HPDE6-E6E7 (cell line): ENCODE measurements around the gene SRBD1.

ENCODE experiments used
- DNase-seq: peaks from one replicate; pipeline ENCODE4 v3.0.0; 2011; ENCODE audit warnings: missing footprints; ENCODE audit errors: extremely low spot score

The SRBD1 gene

DNA sequence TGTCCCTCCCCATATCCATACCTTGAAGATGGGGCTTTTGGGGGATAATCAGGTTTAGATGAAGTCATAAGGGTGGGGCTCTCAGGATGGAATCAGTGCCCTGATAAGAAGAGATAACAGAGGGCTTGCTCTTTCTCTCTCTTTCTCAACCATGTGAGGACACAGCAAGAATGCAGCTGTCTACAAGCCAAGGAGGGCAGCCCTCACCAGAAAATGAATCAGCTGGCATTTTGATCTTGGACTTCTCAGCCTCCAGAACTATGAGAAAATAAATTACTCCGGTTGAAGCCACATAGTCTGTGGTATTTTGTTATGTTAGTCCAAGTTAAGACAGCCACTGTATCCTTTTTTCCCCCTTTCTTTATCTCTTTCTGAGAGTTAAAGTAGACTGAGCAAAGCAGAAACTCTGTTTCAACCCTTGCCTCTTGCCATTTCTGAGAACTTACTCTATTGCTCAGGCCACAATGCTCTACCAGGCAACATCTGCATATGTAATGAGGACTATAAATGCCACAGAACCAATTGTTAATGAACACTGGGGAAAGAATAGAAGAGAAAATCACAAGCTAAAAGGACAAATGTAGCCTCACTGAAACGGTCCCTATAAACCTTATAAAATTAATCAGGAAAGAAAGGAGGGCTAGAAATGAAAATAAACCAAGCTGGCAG, 56.9 kb downstream of the SRBD1 start:
- no peak for DNase-seq

DNA sequence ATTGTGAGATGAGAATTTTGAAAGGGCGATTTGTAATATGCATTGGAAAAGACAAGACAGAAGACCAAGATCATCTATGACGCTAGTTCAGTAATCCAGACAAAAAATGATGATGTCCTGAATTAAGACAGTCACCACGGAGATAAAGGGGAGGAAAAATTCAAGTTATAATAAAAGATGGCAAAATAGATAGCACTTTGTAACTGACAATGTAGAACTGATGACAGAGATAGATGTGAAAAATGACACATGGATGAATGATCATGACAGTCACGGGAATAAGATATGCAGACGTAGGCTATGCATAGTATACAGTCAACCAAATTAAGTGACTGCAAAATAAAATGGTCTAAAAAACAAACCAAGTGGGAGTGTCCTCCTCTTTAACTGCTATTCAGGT, 59.2 kb downstream of the SRBD1 start:
- DNase-seq = no peak

DNA sequence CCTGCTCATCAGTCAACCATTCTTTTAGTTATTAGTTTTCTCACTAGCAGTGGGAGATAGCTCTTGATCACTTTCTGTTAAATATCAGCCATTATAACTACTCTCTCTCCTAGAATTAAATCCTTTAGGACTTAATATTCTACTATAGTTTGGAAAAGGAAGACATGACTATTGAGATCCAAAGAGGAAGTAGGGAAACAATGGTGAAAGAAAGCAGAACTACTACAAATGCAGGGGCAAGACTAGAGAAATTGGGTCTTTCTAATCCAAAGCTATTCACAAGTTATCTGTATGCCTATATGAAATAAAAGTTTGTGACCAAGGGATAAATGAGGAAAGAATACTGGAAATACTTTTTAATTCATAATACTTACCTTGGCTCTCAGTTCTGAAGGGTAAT, 65.1 kb downstream of the SRBD1 start:
- DNase-seq = no peak

DNA sequence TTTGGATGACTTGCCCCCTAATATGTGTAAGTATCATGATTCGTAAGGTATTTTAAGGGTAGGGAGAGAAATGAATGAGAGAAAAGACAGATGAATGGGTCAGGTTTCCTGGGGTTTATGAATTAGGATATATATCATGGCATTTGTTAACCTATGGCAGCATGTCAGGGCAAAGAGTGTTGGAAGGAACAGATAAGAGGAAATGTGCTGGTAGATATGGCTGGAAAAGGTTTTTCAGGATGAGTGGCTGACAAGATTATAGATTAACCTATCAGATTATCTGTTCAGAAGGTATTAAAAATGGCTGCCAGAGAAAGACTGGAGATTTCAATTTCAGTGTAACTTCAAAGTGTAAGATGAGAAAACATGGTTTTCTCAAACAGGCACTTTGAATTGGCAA, 67.8 kb downstream of the SRBD1 start:
- no peak for DNase-seq

DNA sequence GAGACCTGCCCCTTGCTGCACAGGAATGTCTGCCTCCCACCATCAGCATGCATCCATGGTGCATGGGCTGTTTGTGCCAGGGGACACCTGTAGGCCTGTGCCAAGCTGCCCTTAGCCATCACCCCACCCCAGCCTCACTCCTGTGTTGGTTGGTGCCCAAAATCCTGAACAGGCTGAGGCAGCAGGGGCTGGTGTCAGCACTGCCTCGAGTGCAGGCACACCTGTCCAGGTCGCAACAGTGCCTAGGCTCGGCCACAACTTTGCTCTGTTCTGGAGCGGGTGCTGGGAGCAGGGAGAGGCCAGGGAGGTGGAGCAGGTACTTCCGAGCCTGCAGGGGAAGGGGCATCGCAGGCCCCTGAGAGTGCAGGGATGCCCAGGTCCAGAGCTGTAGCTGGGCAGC, 69.1 kb downstream of the SRBD1 start:
- DNase-seq = no peak

DNA sequence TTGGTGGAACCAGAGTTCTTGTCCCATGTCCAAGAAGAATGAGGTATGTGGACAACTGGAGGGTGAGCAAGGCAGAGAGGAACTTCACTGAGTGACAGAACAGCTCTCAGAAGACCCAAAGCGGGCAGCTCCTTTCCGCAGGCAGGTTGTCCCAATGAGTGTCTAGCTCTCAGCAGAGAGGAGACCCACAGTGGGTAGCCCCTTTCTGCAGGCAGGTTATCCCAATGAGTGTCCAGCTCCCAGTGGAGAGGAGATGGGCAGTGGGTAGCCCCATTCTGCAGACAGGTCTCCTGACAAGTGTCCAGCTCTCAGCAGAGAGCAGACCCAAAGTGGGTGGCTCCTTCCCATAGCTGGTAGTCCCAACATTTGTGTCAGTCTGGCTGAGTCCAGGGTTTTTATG, 69.6 kb downstream of the SRBD1 start:
- DNase-seq = no peak

DNA sequence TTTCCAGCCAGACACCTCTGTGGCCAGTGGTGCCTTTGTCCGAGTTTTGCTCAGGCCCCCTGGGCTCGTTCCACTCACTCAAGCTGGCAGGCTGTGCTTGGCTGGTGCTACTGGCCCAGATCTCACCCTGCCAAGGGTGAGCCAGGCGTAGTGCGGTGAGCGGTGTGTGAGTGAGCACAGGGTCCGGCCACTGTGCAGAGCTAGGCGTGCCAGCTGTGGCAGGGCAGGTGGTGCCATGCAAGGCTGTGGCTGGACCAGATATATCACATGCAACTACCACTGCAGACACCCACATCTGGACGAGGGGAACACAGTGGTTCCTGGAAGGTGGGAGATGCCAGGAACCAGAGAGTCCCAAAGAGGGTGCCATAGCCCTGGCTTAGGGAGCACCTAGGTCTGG, 70.1 kb downstream of the SRBD1 start:
- DNase-seq = no peak

DNA sequence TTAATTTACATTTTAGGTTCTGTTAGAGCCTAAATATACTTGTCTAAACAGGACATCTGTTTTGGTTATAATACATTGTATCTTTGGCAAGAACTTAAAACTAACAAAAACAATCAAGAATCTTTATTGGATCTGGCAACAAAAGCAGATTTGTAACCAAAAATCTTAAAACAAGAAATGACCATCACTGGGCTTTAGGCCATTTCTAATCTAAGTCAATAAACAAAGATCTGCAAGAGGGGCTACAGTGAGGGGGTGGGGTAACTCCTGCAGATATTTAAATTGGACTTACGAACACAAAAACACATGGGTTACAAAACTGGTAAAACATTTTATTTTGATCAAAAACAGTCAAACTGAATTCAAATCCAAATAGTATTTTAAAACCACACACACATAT, 77.3 kb downstream of the SRBD1 start:
- DNase-seq = no peak

DNA sequence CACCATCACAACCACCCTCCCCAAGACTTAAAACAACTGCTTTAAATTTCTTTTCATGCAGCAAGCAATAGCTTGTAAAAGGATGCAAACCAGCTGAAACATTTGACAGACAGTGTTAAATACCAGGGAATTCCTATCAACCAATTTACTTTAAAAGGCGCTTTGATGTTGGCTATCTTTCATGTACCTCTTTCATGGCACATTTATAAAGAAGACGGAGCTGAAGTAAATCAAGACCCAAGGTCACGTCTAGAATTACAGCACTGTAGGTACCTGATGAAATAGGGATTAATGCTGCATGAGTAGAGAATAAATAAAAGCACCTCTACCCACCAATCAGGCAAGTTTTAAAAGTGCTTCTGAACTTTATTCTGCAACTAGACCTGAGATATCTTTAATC, 78.9 kb downstream of the SRBD1 start:
- DNase-seq = no peak

DNA sequence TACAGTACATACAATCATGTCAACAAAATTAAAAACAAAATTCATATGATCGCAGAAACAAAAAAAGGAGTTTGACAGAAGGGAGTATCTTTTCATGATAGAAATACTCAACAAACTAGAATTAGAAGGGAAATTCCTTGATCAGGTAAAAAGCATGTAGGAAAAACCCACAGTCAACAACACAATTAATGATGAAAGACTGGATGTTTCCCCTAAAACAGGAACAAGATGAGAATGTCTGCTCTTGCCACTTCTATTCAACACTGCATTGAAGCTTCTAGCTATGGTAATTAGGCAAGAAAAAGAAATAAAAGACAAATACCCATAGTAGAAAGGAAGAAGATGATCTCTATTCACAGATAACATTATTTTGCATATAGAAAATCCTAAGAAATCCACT, 87.1 kb downstream of the SRBD1 start:
- DNase-seq = no peak

DNA sequence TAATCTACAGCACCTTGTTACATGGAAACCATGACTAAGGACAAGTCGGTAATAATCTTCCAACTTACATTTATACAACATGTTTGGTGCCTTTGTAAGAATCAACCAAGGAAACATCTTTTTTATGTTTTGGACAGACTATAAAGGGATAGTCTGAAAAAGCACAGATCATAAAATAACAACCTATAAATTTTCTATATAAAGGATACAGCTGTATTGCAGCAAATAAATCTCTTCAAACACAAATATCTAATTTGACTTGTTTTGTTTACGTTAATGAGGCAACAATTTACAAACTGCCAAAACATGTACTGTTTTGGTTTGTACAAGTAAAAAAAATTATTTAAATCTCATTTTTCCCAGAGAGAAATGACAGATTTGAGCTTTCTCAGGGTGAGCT, 92.5 kb downstream of the SRBD1 start:
- no peak for DNase-seq

DNA sequence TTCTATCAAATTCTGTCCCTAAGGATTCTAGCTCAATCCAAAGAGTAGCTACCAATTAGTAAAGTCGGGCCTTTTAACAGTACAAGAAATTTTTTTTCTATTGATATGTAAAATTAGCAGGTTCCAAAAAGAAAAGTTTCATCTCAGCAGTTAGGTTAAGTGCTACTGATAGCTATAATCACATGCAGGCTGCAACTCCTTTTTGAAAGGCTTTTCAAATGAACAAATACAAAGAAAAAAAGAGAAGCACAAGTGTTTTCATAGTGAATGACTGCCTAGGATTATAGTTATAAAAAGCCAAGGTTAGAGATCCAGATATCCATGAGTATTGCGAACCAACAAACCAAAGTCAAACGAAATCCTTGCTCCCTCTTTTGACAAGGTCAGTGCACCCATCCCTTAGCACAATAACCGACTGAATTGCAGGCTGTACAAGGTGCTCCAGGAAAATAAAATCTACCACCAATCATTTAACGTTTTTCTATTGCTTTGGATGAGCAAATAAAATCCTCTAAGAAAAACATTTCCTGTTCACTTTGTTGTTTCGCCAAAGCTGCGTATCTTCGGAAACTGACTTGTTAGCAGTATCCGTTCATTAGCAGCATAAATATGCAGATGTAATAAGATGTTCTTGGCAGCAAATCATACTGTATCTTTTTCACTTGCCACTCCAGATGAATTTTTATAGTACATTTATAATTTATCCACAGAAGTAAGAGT, 100.2 kb downstream of the SRBD1 start:
- DNase-seq = no peak

DNA sequence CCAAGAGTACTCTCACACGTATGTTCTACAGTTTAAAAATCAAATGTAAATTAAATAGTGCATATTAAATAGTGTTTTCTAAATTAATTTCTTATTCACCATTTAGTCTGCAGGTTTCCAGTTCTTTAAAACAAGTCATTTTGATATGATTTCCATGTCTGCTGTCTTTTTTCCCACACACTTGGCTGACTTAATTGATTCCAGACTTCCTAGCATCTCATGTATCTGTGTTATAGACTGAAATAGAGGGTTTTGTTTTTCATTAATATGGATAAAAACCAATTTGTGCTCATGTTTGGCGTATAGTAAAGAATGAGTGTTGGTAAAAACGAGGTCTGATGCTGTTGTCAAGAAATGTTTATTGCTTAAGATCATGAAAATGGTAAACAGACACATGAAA, 104.3 kb downstream of the SRBD1 start:
- DNase-seq = no peak

DNA sequence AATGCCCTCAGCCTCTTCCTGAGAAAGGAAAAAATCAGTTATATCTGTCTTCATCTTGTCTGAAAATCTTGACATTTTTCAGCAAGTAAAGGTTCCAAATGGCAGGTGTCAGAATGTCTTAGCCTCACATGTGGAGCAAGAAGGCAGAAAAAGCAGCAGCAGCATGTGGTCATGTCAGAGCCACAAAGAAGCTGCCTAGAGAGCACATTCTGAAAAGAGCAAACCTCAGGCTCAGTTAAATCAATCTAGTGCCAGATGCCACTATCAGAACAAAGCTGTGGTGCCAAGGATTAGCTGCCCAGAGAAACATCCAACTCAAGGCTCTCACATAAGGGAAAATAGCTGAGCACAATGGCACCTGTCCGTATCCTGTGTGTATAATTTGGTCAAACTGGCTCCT, 105.9 kb downstream of the SRBD1 start:
- DNase-seq = no peak

DNA sequence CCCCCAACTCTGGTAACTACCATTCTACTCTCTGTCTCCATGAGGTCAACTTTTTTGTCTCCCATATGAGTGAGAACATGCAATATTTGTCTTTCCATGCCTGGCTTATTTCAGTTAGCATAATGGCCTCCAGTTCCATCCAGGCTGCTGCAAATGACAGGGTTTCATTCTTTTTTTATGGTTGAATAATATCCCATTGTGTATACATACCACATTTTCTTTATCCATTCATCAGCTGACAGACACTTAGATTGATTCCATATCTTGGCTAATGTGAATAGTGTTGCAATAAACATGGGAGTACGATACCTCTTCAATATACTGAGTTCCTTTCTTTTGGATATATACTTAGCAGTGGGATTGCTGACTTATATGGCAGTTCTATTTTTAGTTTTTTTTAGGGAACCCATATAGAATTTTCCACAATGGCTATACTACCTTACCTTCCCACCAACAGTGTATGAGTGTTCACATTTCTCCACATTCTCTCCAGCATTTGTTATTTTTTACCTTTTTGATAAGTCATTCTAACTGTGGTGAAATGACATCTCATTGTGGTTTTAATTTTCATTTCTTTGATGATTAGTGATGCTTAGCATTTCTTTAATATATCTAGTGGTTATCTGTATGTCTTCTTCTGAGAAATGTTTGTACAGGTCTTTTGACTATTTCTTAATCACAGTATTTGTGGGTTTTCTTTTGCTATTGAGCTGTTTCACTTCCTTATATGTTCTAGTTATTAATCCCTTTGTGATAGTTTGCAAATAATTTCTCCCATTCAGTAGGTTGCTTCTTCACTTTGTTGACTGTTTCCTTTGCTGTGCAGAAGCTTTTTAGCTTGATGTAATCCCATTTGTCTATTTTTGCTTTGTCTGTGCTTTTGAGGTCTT, 112.2 kb downstream of the SRBD1 start:
- DNase-seq = no peak

DNA sequence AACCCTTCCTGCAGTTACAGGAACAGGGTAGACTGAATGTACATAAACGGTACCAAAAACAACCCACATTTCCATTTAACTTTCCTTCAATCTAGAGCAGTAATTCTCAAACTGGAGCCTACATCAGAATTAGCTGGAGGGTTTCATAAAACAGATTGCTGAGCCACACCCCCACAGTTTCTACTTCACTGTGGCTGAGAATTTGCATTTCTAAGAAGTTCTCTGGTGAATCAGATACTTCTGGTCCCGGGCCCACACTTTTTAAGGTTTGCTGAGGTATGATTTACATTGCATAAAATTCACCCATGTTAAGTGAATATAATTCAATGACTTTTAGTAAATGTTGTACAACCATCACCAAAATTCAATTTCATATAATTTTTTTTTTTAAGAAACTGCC, 113.7 kb downstream of the SRBD1 start:
- no peak for DNase-seq

DNA sequence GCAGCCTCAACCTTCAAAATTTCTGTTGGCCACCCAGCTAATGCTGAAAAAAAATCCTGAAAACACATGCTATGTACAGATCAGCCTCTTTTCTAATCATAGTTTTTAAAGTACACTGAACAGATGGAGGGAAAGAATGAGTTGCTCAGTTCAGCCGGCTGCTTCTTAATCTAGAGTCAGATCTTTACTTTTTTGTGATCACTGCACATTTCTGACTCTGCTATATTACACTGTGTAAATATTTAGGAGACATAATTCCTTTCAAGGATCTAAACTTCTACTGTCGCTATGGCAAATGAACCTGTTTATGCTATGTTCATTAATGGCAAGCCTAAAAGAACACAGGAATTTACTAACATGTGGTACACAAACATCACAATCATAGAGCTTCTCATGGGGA, 114.2 kb downstream of the SRBD1 start:
- no peak for DNase-seq

DNA sequence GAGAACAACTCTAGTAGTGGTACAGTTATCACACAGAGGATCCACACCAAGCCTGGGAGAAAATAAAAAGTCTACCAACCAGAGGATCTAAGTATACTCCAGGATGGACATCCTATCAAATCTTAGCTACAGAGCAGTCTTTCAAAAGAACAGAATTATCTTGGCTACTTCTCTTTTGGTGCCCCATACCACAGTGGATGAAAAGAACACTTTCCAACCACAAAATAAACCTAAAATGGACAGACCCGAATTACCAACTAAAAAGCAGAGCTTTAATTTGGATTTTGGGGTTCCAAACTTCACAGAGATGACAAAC, 116.1 kb downstream of the SRBD1 start:
- DNase-seq = no peak

DNA sequence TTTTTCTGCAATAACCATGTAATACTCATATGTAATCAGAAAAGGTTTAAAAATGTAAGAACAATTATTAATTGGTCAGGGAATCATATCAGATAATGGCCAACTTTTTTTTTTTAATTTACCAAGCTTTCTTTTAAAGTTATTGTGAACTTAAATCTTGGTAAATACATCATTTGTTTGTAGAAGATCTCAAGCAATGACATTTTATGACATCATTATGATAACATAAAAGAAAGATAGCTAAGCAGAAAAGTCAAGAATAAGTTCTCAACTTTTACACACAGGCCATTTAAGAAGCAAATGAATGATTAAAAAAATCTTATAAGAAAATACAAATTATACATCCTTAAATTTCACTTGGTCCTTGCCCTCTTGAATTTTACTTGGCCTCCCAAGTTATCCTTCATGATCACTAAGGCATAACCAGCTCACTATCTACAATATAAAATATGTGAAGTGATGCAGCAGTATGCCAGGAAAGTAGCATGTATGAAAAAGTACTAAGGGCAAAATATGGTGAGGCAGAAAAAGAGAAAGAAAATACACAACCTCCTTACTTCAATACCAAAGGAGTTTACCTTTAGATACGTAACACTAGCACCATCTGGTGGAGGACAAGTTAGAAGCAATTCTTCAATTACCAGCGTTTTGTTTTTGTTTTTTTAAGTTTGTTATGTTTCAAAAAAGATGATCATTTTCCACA, 116.6 kb downstream of the SRBD1 start:
- peak; percentile 9 for DNase-seq

DNA sequence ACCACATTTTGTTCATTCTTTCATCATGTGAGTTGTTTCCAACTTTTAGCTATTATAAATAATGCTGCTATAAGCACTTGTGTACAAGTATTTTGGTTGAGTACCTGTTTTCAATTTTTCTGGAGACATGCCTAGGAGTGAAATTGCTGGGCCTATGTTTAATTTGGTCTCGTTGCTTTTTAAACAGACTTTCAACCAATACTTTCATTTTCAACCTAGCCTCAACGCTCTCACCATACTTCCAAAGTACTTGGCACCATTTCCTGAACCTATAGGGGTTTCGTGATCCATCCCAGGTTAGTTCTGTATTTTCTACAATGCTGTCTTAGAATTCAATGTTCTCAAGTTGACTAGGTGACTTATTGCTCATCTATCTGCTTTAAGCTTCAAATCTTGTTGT, 126.1 kb downstream of the SRBD1 start:
- DNase-seq = no peak

DNA sequence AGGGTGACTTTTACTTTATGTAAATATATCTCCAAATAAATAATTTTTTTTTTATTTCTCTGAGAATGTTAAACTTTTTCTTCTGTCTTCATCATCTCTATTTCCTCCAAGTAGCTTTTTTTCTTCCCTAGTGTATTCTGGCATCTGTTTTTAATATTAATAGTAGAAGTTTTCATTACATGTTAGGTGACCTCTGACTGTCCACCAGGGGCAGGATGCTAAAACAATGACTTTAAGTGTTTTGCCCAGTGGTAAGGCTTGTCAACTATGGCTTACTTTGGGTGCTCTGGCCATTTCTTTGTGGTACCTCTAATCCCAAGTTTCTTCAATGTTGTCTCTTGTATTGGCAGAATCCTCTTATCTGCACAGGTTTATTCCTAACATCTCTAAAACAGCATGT, 127.1 kb downstream of the SRBD1 start:
- DNase-seq = no peak

DNA sequence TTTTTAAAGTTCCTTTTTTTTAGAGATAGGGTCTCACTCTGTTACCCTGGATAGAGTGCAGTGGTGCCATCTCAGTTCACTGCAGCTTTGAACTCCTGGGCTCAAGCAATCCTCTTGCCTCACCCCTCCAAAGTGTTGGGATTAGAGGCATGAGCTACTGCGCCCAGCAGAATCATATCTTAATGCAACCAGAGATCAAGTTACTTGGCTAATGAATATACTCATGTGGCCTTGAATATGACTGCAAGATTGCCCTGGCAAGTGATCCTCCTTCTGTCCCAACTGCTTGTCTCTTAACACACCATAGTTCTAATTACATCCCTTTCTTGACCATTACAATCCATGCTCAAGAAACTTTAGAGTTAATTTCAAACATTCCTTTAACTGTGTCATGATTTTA, 133.5 kb downstream of the SRBD1 start:
- no peak for DNase-seq
